Diencephalon (tissue), 1 donor: ENCODE measurements around the gene TMEM154. TPM values are rescaled to one million over a fixed set of nuclear protein-coding genes. Genes with fewer than 3 reads are reported as not detected.

Experiments
- total RNA-seq: library from RNA; depleted of rRNA; stranded (reverse); fragments of >200 nt; gene quantifications from one replicate; pipeline ENCODE4 v1.2.3, GENCODE V29; 2014

The TMEM154 gene, protein sequence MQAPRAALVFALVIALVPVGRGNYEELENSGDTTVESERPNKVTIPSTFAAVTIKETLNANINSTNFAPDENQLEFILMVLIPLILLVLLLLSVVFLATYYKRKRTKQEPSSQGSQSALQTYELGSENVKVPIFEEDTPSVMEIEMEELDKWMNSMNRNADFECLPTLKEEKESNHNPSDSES
- 0.69 TPM for total RNA-seq

DNA sequence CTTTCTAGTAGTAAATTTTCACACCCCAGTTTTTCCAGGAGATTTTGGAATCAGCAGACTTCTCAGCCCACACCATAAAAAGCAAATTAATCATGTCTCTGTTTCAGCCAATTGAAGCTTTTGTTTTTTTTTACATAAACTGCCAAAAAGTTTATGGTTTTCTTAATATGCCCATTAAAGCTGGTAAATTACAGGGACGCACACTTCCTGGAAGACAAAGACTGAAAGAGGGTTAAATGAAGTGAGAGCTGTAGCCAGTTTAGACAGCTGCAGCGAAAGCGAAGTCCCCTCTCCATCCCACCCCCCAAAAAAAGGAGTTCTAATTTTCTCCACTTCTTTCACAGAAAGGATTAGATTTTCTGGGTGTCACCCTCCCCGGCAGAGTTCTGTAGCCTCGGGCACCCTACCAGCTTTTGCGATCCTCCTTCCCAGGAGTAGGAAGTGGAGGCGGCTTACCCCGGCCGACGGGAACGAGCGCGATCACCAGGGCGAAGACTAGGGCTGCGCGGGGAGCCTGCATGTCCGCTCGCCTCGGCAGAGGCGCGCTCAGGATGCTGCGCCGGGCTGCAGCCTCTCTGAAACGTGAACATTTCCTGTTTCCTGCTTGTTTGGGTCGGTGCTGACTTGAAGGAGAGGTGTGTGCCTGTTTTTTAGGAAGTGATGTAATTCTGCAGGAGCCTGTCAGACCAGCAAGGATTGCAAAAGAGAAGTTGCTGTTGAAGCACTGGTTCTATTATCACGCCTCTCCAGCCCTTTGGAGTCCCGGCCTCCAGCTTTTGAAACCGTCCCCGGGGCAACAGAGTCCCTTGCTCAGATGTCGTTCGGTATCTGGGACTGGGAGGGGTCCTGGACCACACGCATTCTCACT lies at the start of gene TMEM154:
TSS of gene TMEM154 (minus strand) at position 584 of the 868 bp plus-strand sequence. CDS start at position 520, 64 bp downstream.

Other genes starting within 250 kb of the TMEM154 start
- 146 TPM for gene FBXW7, start 143.9 kb downstream of the TMEM154 start, total RNA-seq
- gene TIGD4, start 99.7 kb upstream of the TMEM154 start, total RNA-seq: 7.2 TPM
- 39.9 TPM for gene ARFIP1, start 100.0 kb upstream of the TMEM154 start, total RNA-seq